ENCODE measurements around the gene CNTN5.
"Not testable (repeated sequence)": the region's sequence is repeated elsewhere in the genome, so short reads cannot be mapped to it uniquely, and the experiment has no call there.

CNTN5 gene

DNA sequence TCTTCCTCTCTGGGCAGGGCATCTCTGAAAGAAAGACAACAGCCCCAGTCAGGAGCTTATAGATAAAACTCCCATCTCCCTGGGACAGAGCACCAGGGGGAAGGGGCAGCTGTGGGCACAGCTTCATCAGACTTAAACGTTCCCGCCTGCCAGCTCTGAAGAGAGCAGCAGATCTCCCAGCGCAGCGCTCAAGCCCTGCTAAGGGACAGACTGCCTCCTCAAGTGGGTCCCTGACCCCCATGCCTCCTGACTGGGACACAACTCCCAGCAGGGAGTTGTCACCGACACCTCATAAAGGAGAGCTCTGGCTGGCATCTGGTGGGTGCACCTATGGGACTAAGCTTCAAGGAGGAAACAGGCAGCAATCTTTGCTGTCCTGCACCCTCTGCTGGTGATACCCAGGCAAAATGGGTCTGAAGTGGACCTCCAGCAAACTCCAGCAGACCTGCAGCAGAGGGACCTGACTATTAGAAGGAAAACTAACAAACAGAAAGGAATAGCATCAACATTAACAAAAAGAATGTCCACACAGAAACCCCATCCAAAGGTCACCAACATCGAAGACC, 1236.6 kb downstream of the CNTN5 start:
- not testable (repeated sequence) for DNase-seq

DNA sequence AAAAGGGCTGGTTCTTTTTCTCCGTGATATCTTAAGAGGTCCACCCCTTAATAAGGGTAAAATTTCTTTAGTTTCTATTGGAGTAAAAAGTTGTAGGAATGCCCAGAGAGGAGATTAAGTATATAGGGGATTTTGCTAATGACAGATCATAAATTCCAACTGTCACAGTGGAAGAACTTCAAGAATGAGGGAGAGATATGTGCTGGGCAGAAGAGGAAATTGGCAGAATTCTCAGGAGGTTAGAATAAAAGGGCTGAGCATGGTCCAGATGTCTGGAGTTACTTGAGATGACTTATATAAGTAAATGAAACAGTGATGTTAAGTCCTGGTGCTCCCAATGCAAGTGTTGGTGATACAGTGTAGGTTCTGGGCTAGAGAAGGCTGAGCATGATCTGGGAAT, 1248.8 kb downstream of the CNTN5 start:
- no peak for DNase-seq

DNA sequence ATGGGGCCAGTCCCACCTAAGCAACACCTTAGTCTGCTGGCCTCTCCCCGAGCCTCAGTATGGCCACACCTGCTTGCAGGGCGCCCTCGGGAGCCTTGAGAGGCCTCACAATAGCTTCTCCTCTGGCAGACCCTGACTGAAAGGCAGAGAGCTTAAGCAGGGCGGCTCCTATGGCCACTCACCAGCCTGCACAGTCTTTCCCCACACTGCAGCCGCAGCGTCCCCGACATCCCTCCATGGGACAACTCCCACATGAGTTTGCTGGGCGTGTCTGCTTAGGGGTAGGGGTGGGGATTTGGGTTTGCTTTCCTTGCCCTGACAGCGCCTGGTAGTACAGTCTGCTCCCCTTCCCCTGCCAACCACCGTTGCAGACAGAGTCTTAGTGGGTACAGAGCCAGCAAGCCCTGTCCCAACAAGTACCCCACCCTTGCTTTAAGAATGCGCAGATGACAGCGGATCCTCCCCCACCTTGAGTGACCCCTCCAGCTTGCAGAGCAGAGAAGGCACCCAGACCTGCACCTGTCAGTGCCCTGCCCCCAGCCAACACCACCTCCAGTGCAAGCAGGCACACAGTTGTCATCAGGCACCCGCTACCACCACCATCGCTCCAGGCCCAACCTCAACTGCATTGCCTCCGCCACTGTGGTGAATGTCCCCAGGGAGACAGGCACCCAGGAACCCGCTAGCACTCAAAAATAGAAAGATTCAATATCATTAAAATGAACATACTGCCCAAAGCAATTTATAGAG, 1252.5 kb downstream of the CNTN5 start:
- DNase-seq = peak; percentile 1

DNA sequence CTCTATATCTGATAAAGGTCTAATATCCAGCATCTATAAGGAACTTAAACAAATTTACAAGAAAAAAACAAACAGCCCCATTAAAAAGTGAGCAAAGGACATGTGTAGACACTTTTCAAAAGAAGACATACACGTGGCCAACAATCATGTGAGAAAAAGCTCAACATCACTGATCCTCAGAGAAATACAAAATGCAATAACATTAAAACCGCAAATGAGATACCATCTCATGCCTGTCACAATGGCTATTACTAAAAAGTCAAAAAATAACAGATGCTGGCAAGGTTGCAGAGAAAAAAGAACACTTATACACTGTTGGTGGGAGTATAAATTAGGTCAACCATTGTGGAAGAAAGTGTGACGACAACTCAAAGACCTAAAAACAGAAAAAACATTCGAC, 1253.7 kb downstream of the CNTN5 start:
- DNase-seq = not testable (repeated sequence)

DNA sequence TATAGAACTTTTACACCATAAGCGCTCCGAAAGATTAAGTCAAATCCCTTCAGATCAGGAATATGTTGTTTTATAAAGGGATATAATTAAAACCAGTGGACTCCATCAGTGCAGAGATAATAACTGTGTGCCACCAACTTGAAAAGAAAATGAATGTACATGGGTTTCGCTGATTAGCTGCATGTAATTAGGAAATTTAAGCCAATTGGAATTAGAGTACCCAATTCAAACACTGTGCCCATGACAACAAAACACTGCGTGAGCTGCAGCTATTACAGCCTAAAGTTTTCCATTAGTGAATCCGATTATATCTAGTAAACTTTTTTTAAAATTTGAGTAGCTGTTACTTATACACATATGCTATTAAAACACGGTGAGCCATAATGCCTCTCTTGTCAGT, 1274.0 kb downstream of the CNTN5 start:
- DNase-seq = no peak

DNA sequence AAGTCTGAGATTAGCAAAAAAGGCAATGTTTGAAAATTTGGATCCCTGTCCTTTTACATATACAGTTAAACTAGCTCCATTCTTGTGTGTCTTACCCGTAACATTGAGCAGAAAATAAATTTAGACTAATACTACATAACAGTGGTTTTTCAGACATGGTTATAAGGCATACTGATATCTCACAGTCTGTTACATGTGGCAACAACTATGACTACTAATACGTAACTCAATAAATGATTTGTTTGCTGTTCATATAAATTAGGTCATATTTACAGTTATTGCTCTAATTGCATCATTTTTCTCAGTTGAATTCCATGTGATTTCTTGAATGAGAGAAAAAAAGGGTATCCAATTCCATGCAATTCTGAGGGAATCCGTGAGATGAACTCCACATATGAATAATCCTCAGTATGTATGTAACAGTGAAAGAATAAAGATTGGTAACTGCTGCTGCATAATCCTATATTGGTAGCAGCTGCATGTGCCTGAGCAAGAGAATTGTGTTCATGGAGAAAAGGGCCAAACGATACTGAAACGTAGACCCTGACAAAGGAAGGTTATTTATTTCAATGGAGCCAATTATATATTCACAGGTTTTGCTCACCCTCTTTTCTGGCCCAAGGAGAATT, 1275.4 kb downstream of the CNTN5 start:
- DNase-seq = no peak

DNA sequence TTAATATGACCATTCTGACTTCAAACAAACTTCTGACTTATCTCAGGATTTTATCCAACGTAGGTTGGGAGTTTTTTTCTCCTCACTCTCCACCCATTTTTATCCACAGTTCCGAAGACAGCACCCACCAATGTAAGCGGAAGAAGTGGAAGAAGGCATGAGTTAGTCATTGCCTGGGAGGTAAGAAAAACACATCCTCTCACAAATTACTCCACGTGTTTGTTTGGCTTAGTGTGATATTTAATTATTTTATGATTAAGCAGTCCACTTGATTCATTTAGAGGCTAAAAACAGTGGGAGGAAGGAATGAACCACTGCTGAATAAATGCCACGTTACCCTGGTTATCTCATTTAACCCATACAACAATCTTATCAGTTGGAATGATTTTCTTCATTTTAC, 1276.8 kb downstream of the CNTN5 start:
- no peak for DNase-seq

DNA sequence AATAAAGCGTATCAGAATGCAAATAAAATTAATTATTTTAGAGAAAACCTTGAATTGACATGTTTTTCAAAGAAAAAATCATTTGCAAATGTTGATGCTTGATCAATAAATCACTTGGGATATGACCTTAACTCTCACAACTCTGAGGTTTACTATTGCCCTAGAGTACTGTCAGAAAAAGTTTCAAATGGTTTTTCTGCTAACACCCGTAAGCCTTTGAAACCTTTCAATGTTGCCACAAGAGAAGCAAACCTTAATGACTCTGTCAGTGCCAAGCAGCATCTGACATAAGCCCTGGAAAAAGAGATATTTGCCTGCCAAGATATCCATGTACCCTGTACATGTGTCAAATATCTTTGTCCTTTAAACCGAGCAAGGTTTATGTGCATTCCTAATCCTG, 1282.1 kb downstream of the CNTN5 start:
- no peak for DNase-seq

DNA sequence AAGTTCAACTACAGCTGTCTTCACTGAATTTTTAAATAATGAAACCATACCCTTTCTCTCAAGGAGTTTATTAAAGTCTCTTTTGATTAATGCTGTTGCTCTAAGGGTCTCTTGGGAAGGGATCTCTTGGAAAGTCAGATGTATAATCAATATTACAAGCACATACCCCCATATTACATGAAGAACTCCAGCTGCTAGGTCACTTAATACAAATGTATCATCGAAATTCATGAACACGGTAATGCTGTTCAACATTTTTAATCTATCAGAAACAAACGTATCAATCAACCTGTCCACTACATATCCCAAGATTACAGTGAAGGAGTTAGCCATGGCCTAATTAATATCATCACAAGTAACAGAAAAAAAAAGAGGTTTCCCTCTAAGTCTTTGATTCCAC, 1283.1 kb downstream of the CNTN5 start:
- no peak for DNase-seq

DNA sequence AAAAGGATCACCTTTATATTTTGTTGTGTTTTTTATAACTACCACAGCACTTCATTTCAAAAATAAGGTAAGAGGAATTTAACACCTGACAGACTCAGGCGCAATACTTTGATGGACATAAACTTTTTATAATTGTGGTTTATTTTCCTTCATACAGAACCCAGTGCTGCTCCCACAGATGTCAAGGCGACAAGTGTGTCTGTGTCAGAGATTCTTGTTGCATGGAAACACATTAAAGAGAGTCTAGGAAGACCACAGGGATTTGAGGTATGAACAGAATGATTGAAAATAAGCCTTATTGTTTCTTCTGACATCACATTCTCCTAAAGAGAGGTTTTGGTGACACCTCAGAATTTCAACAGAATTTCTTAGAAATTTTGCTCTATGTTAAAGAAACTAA, 1287.5 kb downstream of the CNTN5 start:
- no peak for DNase-seq

DNA sequence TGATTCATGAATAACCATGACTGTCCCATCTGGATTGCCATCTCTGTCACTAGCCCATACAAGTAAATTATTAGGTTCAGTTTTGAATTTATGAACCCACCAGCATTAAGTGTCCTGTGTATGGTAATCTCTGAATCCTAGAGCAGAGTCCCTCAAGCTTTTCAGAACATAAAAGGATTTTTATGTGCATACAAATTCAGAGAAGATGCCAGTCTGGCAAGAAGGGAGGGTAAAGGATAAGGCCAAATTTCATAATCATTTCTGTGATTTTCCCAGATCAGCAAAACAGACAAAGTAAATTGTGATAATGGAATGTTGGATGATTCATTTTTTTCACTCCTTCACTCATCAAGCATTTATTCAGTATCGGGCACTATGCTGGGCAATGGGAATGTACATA, 1295.2 kb downstream of the CNTN5 start:
- no peak for DNase-seq

DNA sequence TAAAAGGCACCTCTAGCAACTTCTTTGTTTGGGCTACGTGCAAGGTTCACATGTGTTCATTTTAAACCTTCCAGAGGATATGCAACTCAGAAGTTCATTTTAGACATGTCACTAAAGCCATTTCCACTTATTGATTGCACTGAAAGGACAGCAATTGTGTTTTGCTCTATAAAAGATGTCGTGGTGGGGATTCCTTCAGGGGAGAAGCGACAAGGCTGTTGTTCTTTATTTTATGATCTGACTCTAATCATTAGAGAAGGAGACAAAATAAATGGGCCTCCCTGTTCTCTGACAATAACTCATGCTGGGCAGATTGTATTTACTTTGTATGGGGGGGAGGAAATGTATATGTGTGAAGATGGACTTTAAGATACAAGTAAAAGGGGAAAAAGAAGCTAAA, 1296.2 kb downstream of the CNTN5 start:
- no peak for DNase-seq

DNA sequence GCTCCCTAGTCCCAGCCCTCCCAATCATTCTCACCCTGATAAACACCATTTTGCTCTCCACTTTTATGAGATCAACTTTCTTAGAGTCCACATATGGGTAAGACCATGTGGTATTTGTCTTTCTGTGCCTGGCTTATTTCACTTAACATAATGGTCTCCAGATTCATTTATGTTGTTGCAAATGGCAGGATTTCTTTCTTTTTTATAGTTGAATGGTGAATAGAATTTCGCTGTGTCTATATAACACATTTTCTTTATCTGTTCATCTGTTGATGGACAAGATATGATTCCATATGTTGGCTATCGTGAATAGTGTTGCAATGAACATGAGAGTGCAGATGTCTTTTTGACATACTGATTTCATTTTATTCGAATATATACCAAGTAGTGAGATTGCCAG, 1298.9 kb downstream of the CNTN5 start:
- DNase-seq = no peak

DNA sequence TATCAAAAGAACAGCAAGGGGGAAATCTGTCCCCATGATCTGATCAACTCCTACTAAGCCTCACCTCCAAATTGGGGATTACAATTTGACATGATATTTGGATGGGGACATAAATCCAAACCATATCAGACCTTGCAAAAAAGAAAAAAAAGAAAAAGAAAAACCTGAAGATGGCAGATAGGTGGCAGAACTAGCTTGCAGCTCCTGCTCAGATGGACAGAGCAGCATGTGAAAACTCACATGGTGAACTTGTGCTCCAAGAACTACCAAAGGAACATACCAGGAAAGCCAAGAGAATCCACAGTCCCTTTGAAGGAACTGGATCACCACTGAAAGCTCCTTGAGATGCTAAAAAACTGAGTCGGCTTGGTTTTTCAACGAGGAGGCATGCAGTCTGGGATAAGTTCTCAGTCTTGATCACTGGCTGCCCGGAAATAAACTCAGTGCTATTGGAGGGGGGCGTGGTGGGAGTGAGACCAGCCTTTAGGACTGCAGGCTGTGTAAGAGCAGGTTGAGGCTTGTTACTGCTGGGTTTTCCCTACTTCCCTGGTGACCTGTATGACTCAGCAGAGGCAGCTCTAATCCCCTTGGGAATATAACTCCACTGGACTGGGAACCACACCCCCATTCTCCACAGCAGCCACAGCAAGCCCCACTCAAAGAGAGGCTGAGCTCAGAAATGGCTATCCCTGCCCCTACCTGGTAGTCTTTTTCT, 1308.0 kb downstream of the CNTN5 start:
- DNase-seq = no peak

DNA sequence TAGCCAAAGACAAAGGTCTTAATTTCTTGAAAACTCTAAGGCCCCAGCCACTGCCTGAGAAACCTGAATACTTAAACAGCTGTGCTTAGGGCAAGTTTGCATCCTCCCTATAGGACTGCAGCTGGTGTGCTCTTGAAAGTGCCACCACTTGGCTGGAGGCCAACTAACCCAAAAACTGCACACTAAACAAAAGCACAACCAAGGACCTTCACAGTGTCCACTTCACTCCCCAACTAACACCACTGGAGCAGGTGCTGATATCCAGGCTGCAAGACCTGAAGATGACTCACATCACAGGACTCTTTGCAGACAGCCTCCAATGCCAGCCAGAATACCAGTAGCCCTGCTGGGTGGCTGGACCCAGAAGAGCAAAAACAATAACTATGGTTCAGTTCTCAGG, 1308.6 kb downstream of the CNTN5 start:
- no peak for DNase-seq

DNA sequence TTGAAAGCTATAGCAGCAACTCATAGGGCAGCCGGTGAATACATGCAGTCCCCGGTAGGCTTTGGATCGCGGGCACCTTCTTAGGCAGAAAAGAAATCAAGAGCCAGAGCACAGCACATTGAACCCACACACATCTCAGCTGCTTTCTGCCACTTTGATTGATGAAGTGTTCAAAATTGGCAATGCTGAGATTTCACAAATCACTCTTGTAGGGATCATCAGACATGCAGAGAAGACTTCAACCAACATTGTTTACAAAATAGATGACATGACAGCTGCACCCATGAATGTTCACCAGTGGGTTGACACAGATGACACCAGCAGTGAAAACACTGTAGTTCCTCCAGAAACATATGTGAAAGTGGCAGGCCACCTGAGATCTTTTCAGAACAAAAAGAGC, 1316.1 kb downstream of the CNTN5 start:
- no peak for DNase-seq

DNA sequence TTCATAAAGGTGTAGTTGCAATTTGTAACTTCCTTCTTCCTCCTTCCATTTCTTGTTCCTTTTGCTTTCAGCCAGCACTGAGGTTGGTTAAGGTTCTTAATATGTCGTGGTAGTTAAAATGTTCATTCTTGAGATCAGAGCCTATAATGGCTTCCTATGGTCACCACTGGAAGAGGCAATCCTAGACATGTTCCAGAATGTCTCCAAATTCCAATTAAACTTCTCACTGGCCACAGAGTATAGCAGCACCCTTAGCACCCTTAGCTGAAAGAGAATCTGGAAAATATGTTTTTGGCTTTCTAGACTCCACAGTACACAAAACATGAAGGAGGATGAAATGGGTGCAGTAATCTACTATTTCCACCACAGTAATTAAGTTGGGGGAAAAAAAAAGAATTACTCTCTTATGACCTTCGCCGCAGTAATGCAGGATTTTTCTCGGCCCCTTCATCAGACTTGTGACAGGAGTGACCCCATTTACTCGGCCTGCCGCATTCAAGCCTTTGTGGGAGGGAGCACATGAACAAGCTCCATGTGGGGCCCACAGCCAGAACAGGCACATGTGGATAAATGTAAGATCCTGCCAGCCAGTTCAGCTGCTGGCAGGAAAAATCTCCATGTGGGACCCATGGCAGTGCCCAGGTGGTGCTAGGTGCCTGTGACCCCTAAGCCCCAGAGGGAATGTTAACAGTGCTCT, 1317.5 kb downstream of the CNTN5 start:
- DNase-seq = no peak

DNA sequence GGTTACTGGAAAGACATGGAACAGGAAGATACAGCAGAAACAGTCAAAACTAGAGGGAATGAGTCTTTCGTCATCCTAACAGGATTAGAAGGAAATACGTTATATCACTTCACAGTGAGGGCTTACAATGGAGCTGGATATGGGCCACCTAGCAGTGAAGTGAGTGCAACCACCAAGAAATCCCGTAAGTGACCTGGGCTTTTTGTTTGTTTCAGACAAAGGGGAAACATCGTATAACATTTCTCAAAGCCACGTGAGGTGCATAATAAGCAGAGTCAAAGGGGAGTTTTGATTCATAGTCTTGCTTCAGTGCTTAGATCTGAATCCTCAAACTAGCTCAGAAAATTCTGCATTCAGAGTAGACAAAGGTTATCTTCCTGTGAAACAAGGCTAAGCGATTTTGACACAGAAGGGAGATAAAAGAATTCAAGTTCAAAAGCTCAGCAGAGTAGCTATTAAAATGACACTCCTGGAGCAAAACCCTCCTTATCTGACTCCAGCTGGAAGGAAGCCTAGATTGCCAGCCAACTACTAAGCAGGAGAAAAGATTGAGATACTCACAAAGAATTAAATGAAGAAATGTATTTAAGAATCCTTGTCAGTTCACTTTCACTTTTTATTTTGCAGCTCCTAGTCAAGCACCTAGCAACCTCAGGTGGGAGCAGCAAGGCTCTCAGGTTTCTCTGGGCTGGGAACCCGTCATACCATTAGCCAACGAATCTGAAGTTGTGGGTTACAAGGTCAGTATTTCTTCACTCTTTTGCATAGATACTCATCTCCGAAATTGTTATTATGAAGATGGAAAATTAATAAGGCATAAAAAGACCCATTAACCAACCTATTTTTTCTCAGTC, 1319.9 kb downstream of the CNTN5 start:
- DNase-seq = no peak

DNA sequence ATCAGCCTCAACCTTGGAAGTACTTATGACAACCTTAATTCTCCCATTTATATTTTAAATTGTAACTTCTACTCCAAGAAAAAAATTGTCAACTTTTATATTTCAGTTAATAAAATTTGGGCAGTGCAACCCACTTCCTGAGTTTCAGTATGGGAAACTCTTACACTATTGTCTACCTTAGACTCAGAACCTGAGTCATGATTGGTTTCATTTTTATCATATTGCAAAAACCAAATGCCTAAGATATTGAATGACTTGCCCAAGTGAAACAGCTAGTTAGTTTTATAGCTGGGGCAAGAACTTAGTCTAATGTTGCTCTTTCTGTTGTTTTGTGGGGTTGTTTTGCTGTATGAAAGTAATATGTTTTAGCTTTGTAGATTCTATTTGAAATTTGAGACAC, 1332.3 kb downstream of the CNTN5 start:
- no peak for DNase-seq

DNA sequence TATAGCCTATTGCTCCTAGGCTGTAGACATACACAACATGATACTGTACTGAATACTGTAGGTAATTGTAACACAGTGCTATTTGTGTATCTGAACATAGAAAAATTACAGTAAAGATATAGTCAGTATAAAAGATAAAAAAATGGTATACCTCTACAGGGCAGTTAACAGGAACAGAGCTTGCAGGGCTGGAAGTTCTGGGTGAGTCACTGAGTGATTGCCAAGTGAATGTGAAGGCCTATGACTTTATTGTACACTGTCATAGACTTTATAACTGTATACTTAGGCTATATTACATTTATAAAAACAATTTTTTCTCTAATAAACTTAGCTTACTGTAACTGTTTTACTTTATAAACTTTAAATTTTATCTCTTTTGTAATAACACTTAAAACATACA, 1334.0 kb downstream of the CNTN5 start:
- no peak for DNase-seq

DNA sequence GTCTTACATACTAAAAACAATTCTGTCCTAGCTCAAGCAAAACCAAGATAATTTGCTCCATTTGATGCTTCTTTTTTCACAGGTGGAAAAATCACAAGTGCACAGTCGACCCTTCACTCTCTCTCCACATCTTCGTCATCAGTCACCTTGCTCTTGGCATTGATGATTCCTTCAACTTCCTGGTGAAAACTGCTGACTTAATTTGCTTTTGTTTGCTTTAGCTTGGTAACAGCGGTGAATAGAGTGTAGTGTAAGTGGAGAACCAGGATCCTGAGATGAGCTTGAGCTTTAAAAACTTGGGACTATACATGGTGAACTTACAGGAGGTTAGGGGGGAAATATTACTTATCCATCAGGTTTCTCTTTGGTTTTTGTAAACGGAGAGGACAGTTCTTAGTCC, 1335.3 kb downstream of the CNTN5 start:
- DNase-seq = no peak

DNA sequence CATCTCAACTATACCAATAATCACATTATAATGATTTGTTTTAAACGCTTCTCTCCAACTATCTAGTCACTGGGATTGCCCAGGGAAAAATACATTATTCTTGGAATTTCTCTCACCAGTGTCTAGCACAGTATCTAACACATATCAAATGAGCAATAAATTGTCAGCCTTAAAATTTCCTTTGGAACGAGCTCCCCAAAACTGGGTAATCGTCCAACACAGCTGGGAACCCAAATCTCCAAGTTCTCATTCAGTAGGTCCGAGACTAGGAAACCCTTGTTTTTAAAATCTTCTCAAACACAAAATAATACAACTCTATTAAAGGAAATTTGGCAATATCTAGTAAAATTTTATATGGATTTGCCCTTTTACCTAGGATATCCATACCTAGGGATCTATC, 1338.5 kb downstream of the CNTN5 start:
- no peak for DNase-seq
